ENCODE measurements around the gene P2RX3. TPM values are rescaled to one million over a fixed set of nuclear protein-coding genes. Genes with fewer than 3 reads are reported as not detected.
"Not testable (repeated sequence)": the region's sequence is repeated elsewhere in the genome, so short reads cannot be mapped to it uniquely, and the experiment has no call there.

Gene P2RX3
- total RNA-seq, 1 donor from 2014 or later, result not detected

- no peak for DNase-seq
These were observed 61.9 kb downstream of the P2RX3 start for GRCh38 chr11:57399972-57400578.

GRCh38 chr11:57402188-57403002 is 64.2 kb downstream of the P2RX3 start:
- no peak for DNase-seq

- not testable (repeated sequence) for DNase-seq
These were observed 65.0 kb downstream of the P2RX3 start for GRCh38 chr11:57403003-57403801.

- DNase-seq, result no peak
These were observed 65.6 kb downstream of the P2RX3 start for GRCh38 chr11:57403802-57404147.

- no peak for DNase-seq
These were observed 67.2 kb downstream of the P2RX3 start for GRCh38 chr11:57405271-57405860.

- DNase-seq, result no peak
These were observed 68.3 kb downstream of the P2RX3 start for GRCh38 chr11:57406337-57406904.

GRCh38 chr11:57407010-57407920 is 69.1 kb downstream of the P2RX3 start:
- DNase-seq, result no peak

GRCh38 chr11:57407941-57408475 is 69.9 kb downstream of the P2RX3 start:
- no peak for DNase-seq

- no peak for DNase-seq
These were observed 70.6 kb downstream of the P2RX3 start for GRCh38 chr11:57408771-57409170.

GRCh38 chr11:57409321-57410100 is 71.4 kb downstream of the P2RX3 start:
- no peak for DNase-seq

- no peak for DNase-seq
These were observed 72.1 kb downstream of the P2RX3 start for GRCh38 chr11:57410287-57410686.

- no peak for DNase-seq
These were observed 75.5 kb downstream of the P2RX3 start for GRCh38 chr11:57413681-57414080.

- DNase-seq, result no peak
These were observed 76.6 kb downstream of the P2RX3 start for GRCh38 chr11:57414612-57415212.

GRCh38 chr11:57416436-57416835 is 78.3 kb downstream of the P2RX3 start:
- DNase-seq, result no peak

GRCh38 chr11:57417056-57417455 is 78.9 kb downstream of the P2RX3 start:
- DNase-seq, result no peak

- DNase-seq, result no peak
These were observed 80.0 kb downstream of the P2RX3 start for GRCh38 chr11:57418131-57418530.

- DNase-seq, result no peak
These were observed 81.0 kb downstream of the P2RX3 start for GRCh38 chr11:57419146-57419545.

GRCh38 chr11:57421066-57421465 is 82.9 kb downstream of the P2RX3 start:
- no peak for DNase-seq

GRCh38 chr11:57421805-57422204 is 83.7 kb downstream of the P2RX3 start:
- no peak for DNase-seq
